ENCODE measurements around the gene RPRD2. TPM values are rescaled to one million over a fixed set of nuclear protein-coding genes. Genes with fewer than 3 reads are reported as not detected.

RPRD2 gene
- total RNA-seq, 1 experiment from 2014 or later = 8.0 TPM

DNA sequence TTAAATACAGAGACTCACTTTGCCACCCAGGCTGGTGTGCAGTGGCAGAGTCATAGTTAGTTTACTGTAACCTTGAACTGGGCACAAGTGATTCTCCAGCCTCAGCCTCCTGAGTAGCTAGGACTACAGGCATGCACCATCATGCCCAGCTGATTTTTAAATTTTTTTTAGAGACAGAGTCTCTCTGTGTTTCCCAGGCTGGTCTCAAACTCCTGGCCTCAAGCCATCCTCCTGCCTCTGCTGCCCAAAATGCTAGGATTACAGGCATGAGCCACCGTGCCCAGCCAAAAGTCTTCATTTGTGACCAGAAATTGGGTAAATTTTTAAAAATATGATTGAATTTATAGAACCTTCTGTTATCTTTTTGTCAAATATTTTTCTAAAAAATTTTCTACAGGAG, 105.3 kb downstream of the RPRD2 start:
- no peak for DNase-seq (ENCODE audit: low spot score)

DNA sequence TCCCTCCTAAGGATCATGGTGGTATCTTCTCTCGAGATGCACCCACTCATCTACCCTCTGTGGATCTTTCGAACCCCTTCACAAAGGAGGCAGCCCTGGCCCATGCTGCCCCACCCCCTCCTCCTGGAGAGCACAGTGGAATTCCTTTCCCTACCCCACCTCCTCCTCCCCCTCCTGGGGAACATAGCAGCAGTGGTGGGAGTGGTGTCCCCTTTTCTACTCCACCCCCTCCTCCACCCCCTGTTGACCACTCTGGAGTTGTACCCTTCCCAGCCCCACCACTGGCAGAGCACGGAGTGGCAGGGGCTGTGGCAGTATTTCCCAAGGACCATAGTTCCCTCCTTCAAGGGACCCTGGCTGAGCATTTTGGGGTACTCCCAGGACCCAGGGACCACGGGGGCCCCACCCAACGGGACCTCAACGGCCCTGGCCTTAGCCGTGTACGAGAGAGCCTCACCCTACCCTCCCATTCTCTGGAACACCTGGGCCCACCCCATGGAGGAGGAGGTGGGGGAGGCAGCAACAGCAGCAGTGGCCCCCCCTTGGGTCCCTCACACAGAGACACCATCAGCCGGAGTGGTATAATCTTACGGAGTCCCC, 108.8 kb downstream of the RPRD2 start:
- no peak for DNase-seq (ENCODE audit: low spot score)

DNA sequence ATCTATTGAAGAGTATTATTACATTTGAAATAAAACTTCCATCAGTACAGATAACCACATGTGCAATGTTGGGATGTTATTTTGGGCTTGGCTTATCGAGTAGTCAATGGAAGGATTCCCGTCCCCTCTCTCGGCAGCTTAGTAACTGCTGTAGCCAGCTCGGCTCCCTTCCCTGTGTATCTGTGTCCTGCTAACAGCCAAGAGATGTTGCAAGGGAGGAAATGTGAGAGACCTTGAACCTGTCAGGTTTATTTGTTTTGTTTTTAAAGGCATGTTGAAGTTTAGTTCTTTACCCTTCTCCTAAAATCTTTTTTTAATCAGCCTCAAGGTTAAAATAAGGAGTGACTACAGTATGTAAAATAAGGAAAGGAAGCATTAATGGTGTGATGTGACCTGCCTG, 109.7 kb downstream of the RPRD2 start:
- no peak for DNase-seq (ENCODE audit: low spot score)

DNA sequence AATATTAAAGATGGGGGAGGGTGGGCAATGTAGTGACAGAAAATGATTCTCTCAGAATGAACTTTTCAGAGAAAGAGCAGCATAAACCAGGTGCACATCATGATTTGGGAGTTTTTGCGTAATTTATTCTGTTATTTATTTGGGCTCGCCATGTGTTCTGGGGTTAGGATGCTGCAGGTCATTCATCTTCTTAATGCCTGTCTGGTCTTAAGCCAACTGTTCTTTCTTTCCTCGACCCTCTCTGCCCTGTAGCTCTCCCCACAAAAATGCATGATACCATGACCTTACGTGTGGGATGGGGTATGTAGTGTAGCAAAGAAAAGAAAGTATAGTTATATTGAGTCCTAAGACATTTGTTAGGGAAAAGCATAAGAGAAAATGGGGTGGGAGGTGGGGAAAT, 110.9 kb downstream of the RPRD2 start:
- no peak for DNase-seq (ENCODE audit: low spot score)

DNA sequence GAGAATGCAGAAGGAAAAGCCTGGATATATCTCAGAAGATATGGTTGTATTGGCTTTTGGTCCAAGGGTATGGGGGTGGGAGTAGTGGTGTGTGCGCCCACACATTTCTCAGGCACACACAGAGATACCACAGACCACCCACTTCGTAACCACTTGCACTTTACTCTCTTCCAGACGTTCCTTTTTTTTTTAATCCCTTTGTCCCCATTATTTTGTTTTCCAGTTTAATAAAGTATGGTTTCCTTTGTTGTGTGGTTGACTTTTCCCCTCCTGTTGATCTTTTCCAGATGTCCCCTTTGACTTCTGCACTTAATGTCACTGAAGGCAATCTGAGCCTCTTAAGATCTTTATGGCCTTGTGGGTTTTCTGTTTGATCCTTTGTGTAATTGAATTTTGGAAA, 112.8 kb downstream of the RPRD2 start:
- no peak for DNase-seq (ENCODE audit: low spot score)

DNA sequence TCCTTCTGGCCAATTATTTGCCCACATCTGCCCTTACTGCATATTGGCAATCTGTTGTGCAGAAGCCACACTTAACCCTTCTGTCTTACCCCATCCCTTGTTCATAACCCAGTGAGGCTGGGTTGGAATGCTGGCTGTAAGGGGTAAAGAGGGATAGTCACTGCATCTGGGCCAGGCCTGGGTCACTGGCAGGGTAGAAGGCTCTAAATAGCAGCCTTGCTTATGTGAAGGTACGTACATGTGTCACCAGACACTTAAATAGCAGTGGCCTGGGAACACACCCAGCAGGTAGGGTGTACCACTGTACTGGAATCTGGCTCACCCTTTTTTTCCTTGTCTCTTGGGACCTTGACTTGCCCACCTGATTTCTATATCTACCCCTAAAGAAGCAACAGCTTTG, 113.4 kb downstream of the RPRD2 start:
- no peak for DNase-seq (ENCODE audit: low spot score)

DNA sequence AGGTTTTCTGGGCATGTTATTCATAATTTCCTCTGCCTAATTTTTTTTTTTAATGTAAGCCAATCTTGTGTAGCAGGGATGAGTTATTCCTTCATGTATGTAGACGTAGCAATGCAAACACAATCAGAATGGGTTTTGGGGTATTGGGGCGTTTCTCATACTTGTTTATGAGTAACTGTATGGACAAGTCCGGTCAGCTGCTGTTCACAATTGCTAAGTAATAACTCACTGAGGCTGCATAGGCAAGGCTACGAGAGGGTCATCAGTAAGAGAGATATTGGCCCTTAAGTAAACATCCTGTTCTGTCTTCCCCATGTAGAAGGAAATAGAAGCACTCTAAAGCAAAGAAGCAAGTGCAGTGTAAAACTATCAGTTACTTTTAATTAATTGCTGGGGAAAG, 113.8 kb downstream of the RPRD2 start:
- DNase-seq (ENCODE audit: low spot score) = peak; percentile 47

DNA sequence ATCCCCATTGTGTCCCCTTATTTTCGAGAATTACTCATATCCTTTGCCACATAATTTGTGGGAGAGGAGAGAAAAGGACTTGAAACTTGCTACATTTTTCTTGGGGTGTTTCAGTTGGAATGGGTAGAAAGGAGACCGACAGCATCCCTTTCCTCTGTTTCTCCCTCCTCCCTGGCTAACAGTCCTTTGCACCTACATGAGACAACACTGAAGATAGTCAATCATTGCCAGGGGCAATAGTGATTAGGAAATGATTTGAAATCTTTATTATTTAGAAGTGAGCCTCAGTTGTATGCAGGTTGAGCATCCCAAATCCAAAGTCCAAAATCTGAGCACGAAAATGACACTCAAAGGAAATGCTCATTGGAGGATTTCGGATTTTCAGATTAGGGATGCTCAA, 115.4 kb downstream of the RPRD2 start:
- no peak for DNase-seq (ENCODE audit: low spot score)

DNA sequence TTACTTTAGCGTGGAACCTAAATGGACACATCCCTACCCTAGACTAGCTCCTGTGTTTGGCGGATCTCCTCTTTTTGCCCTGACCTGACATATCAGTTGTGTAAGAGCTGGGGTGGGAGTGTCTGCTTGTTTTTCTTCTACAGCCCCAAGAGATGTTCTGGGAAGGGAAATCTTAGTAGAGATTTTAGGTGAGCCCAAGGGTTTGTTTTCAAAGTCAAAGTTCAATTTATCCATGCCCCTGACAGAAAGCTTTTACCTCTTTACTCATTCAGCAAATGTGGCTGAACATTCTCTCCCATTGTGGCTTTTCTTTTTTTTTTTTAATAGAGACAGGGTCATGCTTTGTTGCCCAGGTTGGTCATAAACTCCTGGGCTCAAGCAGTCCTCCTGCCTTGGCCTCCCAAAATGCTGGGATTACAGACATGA, 116.0 kb downstream of the RPRD2 start:
- DNase-seq (ENCODE audit: low spot score) = no peak

DNA sequence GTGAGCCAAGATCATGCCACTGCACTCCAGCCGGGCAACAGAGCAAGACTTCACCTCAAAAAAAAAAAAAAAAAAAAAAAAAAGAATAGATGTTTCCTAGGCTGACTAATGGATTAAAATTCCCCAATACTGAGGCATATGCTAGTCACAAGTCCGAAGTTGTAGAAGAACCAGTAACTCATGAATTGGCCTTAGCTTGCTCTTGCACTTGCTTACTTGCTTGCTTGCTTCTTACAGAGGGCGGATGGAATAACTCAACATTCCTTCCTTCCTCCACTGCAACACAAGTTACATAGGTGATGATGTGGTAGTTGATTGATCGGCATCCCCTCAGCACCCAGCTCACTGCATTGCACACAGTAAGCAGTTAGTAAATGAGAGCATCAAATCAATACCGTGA, 120.5 kb downstream of the RPRD2 start:
- DNase-seq (ENCODE audit: low spot score) = no peak

DNA sequence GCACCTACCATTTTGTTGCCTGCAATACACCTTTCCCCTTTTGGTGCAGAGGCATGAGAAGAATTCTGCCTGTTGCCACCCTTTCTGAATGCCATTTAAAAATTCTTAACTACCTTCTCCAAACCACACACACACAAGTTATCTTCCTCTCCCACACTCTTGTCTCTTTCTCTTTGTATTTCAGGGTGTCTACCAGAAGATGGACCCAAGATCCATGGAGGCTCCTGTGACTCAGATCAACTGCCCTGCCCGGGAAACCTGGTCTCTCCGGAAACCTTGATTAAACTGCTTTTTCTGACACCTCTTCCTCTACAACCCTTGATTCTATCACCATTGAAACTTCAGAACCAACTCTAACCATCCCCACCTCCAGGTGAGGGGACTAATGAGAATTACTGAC, 120.9 kb downstream of the RPRD2 start:
- peak; percentile 60 for DNase-seq (ENCODE audit: low spot score)

DNA sequence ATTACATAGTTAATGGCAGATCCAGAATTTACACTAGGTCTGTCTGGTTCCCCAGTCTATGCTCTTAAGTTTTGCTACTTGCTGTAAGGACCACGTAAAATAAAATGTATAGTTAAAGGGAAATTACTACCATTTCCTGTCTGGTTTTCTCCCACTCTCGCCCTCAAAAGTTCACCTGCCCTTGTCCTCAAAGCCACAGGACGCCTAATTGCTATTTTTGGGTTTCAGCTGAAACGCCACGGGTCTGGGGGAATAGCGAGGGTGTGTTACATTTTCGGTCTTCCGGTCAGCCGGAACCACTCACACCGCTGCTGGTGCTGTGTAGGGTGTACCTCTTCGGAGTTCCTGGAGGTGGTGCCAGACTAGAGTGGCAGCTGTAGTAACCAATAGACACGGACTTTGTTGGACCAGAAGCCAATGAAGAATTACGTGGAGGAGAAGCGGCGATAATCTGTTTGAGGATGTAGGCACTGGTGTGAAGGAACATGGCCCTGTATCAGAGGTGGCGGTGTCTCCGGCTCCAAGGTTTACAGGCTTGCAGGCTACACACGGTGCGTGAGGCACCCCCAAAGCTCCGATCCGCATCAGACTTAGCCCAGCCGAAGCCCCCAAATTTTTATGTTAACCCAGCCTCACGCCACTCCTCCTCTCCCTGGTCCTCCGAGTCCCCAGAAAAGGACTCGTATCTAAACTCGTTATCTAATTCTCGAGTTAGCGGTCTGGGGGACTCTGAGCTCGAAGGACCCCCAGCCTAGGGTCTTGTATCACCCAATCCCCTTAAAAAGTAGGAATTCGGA, 123.2 kb downstream of the RPRD2 start, which contains the start of gene TARS2:
Gene TARS2, plus strand, starts transcription at position 454 of the 797 bp plus-strand sequence. Its CDS starts 32 bp downstream, at position 486.
- DNase-seq (ENCODE audit: low spot score) = peak; percentile 99

DNA sequence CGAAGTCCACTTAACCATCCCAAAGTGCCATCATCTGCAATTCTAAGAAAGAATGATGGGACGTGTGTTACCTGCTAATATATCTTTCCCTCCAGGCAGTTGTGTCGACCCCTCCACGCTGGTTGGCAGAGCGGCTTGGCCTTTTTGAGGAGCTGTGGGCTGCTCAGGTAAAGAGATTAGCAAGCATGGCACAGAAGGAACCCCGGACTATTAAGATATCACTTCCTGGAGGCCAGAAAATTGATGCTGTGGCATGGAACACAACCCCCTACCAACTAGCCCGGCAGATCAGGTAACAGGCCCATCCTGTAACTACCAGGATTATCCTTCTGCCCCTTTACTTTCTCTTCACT, 123.8 kb downstream of the RPRD2 start:
- DNase-seq (ENCODE audit: low spot score) = no peak

DNA sequence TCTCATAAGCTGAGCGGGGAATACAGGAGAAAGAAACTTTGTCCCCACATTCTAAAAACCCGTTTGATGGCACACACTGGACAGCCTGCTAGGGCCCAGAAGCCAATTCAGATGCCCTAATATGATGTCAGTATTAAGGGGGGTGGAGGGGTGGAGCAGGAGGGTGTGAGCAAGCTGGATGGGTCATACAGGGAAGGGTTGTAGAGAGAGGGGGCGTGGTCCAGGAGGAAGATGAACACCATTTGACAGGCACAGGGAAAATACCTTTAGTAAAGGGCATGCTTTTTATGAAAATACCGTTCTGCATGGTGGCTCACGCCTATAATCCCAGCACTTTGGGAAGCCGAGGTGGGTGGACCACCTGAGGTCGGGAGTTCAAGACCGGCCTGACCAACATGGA, 129.2 kb downstream of the RPRD2 start:
- no peak for DNase-seq (ENCODE audit: low spot score)

DNA sequence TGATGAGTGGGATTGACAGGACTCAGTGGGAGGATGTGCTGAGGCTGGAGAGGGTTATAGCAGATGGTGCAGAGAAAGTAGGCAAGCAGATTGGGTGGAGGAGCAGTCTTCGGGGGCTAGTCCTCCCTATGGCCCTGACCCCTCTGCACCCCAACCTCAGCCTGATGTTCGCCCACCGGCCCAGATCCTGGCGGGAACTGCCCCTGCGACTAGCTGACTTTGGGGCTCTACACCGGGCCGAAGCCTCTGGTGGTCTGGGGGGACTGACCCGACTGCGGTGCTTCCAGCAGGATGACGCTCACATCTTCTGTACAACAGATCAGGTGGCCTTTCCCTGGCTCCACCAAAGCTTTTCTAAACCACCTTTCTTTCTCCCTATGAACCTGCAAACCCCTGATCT, 134.4 kb downstream of the RPRD2 start:
- no peak for DNase-seq (ENCODE audit: low spot score)

DNA sequence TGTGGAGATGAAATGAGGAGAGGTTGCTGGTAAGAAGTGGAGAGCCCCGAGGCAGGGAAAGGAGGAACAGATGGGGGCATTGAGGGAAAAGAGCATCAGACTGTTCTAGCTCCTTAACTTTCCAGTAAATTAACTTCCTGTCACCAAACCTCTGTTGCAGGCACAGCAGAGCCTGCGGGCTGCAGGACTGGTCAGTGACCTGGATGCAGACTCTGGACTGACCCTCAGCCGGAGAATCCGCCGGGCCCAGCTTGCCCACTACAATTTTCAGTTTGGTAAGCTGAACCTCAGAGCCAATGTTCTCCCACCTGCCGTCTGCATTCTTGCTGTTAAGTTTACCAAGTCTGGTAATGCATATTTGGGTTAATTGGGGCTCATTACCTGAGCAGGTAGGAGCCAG, 141.5 kb downstream of the RPRD2 start:
- DNase-seq (ENCODE audit: low spot score) = no peak

DNA sequence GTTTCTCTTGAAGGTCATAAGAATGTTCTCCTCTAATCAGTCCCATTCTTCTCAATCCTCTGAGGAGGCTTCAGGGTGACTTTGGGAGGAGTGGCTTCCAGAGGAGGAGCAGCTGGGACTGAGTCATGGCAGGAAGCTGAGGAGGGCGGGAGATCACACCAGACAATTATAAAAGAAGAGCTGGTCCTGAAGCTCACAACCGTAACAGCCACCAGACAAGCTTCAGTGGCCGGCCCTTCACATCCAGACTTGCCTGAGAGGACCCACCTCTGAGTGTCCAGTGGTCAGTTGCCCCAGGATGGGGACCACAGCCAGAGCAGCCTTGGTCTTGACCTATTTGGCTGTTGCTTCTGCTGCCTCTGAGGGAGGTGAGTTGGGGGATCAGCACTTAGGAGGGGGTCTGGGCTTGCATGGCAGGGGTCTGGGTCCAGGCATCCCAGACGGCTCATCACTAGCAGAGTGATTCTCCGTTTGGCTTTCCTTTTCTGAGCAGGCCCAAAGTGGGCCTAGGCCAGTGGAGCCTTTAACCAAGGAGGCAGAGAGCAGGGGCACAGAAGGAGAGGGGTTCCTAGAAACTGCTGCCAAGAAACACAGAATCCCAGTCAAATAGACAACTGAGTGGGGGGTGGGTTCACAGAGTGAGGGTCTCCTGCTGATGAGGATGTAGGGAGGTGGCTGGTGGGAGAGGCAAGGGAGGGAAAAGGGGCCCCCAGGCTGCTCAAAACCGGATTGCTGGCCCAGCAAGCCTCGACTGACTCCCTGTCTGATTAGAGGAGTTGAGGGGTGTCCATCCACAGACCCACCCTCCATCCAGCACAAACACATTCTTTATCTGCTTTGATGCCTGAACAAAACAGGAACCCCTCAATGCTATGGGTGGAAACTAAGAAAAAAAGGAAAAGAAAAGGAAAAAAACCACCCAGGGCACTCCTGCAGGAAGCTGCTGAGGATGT, 144.2 kb downstream of the RPRD2 start, which contains the start of gene ECM1:
Gene ECM1, plus strand, starts transcription at position 198 of the 953 bp plus-strand sequence. Its CDS starts 101 bp downstream, at position 299.
- DNase-seq (ENCODE audit: low spot score) = peak; percentile 59

DNA sequence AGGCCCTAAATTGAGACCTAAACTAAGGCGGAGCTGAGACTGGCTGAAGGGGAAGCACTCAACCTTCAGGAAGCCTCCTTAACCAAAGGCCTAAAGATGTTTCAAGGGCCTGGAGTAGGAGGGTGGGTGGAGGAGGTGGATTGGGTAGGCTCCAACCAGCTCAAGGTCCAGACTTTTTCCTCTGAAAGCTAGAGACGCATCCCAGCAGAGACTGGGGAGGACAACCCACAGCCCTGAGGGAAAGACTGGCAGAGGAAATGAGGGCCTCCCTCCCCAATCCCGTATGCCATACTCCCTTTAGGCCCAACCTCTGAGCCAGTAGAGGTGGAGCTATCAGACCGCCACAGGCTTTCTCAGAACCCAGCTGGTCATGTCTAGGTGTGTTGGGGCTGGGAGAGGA, 145.0 kb downstream of the RPRD2 start:
- no peak for DNase-seq (ENCODE audit: low spot score)

DNA sequence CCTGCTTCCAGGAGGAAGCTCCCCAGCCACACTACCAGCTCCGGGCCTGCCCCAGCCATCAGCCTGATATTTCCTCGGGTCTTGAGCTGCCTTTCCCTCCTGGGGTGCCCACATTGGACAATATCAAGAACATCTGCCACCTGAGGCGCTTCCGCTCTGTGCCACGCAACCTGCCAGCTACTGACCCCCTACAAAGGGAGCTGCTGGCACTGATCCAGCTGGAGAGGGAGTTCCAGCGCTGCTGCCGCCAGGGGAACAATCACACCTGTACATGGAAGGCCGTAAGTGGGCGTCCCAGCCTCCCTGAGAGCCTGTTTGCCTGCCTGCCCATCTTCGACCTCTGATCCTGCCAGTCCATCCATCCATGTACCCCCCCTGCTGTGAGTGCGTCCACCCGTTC, 147.6 kb downstream of the RPRD2 start:
- DNase-seq (ENCODE audit: low spot score) = no peak

DNA sequence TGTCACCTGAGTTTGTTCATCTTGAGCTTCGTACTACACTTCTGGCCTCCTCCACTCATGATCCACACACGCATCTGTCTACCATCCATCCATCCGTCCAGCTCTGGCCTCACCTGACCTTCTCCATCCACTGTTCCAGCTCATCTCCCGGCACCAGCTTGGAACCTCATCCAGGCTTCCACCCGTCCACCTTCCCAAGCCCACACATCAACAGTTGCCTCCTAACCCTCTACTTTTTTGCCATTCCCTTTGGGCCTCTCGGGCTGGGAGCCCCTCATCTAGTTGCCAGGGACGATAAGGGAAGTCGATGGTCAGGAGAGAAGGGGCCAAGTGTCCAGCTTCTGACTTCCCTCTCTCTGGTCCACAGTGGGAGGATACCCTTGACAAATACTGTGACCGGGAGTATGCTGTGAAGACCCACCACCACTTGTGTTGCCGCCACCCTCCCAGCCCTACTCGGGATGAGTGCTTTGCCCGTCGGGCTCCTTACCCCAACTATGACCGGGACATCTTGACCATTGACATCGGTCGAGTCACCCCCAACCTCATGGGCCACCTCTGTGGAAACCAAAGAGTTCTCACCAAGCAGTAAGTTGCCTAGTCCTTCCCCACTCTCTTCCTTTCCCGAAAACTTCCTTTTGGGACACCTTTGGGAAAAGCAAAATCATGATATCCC, 148.2 kb downstream of the RPRD2 start:
- DNase-seq (ENCODE audit: low spot score) = no peak

DNA sequence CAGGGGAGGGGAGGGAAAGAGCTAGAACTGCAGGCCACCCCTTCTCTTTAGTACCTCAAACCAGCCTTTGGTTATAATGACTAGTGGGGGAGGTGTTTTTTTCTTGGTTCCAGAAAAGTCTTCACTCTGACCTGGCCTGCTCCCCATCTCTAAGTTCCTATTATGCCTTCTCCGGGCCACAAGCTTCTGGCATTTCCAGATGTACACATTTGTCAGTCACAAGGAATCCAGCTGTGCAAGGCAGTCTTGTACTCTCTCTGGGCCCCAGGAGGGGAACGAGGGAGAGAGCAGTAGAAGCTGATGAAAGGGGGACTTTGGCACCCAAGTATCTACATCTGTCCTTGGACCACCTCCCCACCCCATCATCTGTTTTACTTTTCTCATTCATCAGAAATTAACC, 148.9 kb downstream of the RPRD2 start:
- DNase-seq (ENCODE audit: low spot score) = no peak

All from HT-29 (cell line).